GM18870 (cell line): ENCODE results near the gene FOXL1.

Source experiments
- ATAC-seq: cut with Tn5 transposase; IDR thresholded peaks from one replicate; pipeline ENCODE4 v1.9.1; 2021; ENCODE audit warnings: moderate library complexity; ENCODE audit not compliant: unreplicated experiment

FOXL1 gene

DNA sequence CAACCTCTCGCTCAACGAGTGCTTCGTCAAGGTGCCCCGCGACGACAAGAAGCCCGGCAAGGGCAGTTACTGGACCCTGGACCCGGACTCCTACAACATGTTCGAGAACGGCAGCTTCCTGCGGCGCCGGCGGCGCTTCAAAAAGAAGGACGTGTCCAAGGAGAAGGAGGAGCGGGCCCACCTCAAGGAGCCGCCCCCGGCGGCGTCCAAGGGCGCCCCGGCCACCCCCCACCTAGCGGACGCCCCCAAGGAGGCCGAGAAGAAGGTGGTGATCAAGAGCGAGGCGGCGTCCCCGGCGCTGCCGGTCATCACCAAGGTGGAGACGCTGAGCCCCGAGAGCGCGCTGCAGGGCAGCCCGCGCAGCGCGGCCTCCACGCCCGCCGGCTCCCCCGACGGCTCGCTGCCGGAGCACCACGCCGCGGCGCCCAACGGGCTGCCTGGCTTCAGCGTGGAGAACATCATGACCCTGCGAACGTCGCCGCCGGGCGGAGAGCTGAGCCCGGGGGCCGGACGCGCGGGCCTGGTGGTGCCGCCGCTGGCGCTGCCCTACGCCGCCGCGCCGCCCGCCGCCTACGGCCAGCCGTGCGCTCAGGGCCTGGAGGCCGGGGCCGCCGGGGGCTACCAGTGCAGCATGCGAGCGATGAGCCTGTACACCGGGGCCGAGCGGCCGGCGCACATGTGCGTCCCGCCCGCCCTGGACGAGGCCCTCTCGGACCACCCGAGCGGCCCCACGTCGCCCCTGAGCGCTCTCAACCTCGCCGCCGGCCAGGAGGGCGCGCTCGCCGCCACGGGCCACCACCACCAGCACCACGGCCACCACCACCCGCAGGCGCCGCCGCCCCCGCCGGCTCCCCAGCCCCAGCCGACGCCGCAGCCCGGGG, 10.4 kb upstream of the FOXL1 start:
- ATAC-seq = no peak

GRCh38 chr16:86568677-86569623, 9.4 kb upstream of the FOXL1 start:
- no peak for ATAC-seq

GRCh38 chr16:86569701-86570447, 8.5 kb upstream of the FOXL1 start:
- ATAC-seq = no peak

DNA sequence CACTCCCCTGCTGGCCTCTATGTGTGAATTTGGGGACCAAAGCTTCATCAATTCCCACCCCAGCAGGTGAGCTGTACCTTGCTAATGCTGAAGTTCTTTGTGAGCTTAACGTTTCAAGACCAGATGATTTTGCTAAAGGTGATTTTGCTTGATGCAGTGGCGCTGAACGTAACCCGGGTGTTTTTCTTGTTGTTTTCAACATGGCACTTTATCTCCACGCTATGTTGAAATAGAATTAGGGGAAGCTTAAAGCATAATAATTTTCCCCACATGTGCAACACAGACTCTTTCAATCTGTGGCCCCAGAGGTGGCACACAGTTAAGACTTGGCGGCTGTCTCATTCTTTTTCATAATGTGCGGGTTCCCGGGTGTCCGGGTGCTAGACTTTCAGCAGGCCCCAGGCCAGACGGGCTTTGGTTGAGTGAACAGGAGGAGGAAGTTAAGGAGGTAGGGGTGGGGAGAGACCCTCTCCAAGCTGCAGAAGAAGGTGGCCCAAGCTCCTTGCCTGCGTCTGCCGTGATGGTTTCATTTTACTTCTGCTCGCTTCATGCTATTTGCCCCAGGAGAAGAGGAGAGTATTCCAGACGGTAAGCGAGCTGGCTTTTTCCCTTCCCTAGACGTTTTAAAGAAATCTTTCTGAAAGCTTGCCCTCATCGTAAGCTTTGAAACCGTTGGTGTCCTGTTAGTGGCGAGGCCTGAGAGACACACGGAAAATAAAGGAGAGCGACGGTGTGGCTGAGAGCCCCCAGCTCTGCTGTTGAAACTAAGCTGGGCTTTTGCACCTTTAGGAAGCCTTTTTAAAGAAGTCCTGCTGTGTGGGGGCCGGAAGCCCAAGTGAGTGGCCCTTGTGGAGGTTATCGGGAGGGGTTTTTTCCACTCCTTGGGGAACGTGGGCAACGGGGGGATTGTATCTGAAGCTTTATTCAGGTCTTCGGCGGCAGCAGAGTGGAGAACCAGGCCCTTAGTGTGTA, 7.5 kb upstream of the FOXL1 start:
- ATAC-seq = no peak

DNA sequence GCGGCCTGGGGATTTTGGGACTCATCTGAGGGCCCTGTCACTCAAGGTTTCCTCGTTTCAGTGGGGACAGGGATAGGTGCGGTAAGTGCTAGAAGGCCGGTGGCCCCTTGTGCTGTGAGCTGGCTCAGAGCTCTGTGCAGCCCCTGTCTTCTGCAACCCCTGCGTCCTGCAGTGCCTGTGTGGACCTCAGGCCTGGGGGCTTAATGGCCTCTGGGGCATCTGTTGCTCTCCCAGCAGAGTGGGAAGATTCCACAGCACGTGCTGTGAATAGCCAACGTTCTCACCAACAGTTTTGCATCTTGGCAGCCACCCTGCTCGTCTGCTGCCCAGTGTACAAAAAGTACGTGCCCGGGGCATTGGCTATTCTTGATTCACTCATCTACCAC, 6.8 kb upstream of the FOXL1 start:
- ATAC-seq = no peak

- ATAC-seq = no peak
Observed at GRCh38 chr16:86572041-86572521, 6.3 kb upstream of the FOXL1 start.

- no peak for ATAC-seq
Observed at GRCh38 chr16:86572606-86573005, 5.7 kb upstream of the FOXL1 start.

- no peak for ATAC-seq
Observed at GRCh38 chr16:86573215-86573614, 5.1 kb upstream of the FOXL1 start.

- ATAC-seq = no peak
Observed at GRCh38 chr16:86573646-86574508, 4.5 kb upstream of the FOXL1 start.

GRCh38 chr16:86574646-86575045, 3.7 kb upstream of the FOXL1 start:
- no peak for ATAC-seq

- ATAC-seq = no peak
Observed at GRCh38 chr16:86575095-86575685, 3.2 kb upstream of the FOXL1 start.

GRCh38 chr16:86575754-86576557, 2.4 kb upstream of the FOXL1 start:
- ATAC-seq = no peak

DNA sequence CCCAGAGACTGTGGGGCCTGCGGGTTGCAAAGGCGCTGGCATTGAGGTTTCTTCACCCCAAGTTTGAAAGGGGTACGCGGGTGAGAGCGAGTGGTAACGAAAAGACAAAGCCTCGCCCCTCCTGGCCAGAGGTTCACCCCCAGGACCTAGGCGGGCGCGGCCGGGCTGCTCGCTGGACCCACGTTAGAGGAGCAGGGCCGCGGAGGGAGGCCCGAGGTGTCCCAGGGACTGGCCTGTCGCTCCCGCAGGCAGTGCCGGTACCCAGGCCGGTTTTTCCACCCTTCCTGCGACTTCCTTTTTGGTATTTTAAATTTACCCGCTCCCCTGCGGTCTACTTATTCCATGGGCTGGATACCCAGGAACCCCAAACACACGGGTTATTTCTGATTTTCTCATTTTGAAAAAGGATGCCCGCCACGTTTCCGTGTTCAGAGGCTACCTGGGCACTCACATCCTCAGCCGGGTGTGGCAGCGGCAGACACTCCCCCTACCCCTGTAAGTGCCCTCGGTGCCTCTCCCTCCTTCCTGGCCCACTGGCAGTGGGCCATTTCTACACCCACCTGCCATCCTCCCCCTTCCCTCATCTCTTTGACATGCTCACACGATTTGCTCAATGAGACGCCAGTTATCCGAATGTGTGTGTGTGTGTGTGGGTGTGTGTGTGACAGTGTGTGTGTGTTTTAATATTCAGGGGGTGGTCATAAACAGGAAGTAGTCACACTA, 1.6 kb upstream of the FOXL1 start:
- no peak for ATAC-seq

DNA sequence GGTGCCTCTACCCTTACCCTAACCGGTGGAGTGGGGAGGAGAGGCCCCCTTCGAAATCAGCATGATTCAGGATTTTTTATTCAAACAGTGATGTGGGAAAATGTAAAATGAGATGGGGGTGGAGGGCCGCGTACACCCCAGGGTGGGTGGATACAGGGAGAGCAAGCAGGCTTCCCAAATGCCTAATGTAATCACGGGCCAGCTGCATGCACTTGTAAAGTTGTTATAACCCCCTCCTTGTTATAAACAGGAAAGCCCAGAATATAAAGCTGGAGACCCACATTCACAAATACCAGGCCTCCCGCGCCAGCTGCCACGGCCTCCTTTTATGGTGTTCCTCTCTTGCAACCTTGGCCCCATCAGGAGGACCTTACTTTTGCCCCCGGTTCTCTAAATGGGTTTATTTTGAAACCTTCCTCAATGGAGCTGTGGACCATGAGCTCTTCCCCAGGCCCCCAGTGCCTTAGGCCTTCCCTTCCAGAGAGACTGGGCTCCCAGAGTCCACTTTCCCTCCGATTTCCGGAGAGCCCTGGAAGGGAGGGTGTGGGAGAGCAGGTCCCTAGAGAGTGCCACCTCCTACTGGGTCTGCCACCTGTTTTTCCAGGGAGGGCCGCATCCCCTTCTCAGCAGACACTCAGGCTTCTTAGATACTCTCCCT, 906 bp upstream of the FOXL1 start:
- no peak for ATAC-seq

- no peak for ATAC-seq
Observed at GRCh38 chr16:86578611-86579267, 390 bp downstream of the FOXL1 start.
